Choroid plexus epithelial cell (primary cell): ENCODE results near the gene PRH2.

Source experiments
- DNase-seq: peaks from one replicate; pipeline ENCODE4 v3.0.0-alpha.2; 2010; ENCODE audit warnings: low read depth
- H3K4me3 ChIP-seq: 2 replicates; pipeline ENCODE4 v1.5.1; 2011; ENCODE audit warnings: low read depth, mild to moderate bottlenecking, control low read depth, low read length, moderate library complexity
- TF ChIP-seq, protein P1 (sequence below): conservative IDR thresholded peaks from 2 replicates; pipeline ENCODE4 v1.5.1; 2011; ENCODE audit warnings: low read depth, mild to moderate bottlenecking, control low read depth, inconsistent platforms, low read length, moderate library complexity

PRH2 gene

DNA sequence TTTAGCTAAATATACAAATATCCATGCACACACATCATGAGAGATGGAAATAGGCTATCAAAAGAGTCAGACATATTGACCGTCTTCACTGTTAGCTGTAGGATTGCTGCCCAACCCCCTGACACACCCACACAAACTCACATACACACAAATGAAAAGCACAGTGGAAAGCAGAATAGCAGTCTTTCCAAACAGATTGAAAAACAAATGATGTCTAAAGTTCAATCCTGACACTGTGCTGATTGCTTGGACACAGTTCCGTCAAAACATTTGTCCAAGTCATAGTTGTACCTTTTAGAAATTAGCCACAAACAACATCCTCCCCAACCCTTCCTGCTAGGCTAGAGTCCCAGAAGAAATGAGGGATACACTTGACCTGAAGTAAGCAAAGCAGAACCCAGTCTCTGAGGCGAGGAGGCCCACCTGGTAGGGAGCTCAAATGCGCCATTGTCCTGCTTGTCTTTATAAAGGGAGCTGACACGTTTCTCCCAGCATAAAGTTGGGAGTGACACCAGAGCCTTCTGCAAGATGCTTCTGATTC, at the start of gene PRH2:
TSS of gene PRH2 (plus strand) at position 491 of the 541 bp plus-strand sequence. CDS start at position 529, 38 bp downstream.
- DNase-seq: no peak
- TF ChIP-seq, protein P1, sequence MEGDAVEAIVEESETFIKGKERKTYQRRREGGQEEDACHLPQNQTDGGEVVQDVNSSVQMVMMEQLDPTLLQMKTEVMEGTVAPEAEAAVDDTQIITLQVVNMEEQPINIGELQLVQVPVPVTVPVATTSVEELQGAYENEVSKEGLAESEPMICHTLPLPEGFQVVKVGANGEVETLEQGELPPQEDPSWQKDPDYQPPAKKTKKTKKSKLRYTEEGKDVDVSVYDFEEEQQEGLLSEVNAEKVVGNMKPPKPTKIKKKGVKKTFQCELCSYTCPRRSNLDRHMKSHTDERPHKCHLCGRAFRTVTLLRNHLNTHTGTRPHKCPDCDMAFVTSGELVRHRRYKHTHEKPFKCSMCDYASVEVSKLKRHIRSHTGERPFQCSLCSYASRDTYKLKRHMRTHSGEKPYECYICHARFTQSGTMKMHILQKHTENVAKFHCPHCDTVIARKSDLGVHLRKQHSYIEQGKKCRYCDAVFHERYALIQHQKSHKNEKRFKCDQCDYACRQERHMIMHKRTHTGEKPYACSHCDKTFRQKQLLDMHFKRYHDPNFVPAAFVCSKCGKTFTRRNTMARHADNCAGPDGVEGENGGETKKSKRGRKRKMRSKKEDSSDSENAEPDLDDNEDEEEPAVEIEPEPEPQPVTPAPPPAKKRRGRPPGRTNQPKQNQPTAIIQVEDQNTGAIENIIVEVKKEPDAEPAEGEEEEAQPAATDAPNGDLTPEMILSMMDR: no peak
- H3K4me3 ChIP-seq: no peak within 1 kb of the TSS

DNA sequence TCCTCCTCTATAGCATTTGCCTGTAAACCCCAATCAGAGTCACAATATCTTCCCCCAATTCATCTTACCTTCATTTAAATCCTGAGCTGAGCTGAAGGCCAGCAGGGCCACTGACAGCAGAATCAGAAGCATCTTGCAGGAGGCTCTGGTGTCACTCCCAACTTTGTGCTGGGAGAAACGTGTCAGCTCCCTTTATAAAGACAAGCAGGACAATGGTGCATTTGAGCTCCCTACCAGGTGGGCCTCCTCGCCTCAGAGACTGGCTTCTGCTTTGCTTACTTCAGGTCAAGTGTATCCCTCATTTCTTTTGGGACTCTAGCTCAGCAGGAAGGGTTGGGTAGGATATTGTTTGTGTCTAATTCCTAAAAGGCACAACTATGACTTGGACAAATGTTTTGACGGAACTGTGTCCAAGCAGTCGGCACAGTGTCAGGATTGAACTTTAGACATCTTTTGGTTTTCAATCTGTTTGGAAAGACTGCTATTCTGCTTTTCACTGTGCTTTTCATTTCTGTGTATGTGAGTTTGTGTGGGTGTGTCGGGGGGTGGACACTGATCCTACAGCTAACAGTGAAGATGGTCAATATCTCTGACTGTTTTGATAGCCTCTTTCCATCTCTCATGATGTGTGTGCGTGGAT, 44.8 kb upstream of the PRH2 start, which contains the start of gene PRH1:
TSS of gene PRH1 (minus strand) at position 170 of the 640 bp plus-strand sequence. CDS start at position 132, 38 bp downstream.
- DNase-seq: no peak
- TF ChIP-seq, protein P1: no peak
- H3K4me3 ChIP-seq: no peak within 1 kb of the TSS

DNA sequence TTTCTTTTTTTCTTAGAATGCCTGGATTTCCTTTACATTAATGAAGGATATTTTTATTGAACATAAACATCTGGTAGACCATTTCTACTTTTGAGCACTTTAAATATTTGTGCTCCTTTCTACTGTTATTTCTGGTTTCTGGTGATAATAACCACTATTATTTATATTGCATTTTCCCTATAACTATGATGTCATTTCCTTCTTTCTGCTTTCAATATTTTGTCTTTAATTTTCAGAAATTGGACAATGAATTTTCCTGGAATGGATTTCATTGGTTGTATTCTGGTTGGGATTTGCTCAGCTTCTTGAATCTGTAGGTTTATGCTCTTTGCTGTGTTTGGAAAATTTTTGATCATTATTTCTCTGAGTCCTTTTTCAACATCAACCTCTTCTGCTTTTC, 39.8 kb upstream of the PRH2 start:
- no peak overlapping the region for H3K4me3 ChIP-seq
- TF ChIP-seq, protein P1: no peak
- DNase-seq: no peak

DNA sequence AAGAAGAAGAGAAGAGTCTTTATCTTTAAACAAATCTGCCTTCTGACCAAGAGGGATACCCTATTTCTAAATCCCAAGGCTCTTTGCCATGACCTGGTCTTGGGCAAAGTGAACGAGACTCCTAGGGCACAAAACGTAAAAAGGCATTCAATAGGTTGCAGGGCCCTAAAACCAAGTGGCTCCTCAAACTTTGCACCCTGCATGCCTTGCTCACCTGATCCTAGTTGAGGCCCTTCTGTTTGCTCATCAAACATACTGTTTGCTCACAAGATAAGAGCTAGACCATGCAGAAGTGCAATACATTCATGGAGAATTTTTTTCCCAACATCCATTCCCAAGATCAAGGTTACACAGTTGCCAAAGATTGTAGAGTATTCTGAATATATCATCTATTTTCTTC, 37.1 kb upstream of the PRH2 start:
- H3K4me3 ChIP-seq: no peak overlapping the region
- TF ChIP-seq, protein P1: no peak
- DNase-seq: no peak

DNA sequence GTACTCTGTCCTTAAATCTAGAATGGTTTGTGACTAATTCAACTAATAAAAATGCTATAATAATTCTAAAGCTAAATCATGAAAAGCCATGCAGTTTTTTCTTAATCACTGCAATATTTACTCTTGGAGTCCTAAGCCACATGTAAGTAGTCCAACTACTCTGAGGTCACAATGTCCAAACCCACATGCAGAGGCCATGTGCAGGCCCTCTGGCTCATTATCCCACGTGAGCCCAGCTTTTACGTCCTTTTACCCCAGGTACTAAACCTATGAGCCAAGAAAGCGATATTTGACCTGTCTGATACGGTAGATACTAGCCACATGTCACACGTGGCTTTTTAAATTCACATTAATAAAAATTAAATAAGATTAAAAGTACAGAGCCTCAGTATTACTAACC, 32.2 kb upstream of the PRH2 start:
- no peak overlapping the region for H3K4me3 ChIP-seq
- no peak for DNase-seq
- TF ChIP-seq, protein P1: no peak

DNA sequence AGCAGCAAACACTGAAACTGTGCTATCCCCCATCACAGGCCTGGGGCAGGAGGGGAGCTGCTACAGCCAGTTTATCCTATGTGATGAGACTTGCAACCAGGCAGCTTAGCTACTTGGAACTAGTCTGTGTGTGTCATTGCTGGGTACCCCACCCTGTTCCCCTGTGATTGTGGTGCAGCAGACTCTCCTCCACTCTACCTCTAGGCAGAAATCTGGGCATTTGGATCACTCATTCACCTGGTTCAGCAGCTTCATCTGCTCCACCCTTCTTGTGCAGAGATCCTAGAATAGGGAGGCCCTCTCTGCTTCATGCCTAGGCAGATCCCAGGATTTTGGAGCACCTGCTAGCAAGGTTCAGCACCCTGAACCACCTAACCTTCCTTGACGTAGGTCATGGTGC, 28.5 kb upstream of the PRH2 start:
- no peak for DNase-seq
- no peak overlapping the region for H3K4me3 ChIP-seq
- TF ChIP-seq, protein P1: no peak

DNA sequence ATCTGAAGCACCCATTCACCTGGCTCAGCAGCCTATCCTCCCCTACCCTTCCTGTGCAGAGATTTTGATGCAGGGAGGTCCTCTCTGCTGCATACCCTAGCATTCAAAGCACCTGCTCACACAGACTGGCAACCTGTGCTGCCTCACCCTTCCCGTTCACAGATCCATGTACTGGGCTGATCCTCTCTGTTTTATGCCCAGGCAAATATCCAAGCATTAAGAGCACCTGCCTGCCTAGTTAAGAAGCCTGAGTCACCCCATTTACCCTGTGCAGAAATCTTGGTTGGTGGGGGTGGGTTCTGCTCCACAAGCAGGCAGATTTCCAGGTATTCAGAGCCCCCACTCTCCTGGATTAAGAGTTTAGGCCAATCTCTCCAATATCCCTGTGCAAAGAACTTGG, 28.1 kb upstream of the PRH2 start:
- DNase-seq: no peak
- TF ChIP-seq, protein P1: no peak

More for the DNA sequence above, 28.1 kb upstream of the PRH2 start:
- H3K4me3 ChIP-seq: no peak overlapping the region
